Measurements from ENCODE around the gene ZFP36L2. TPM values are rescaled to one million over a fixed set of nuclear protein-coding genes. Genes with fewer than 3 reads are reported as not detected.
A peak's percentile ranks its signal among the peaks of the same experiment; 100 is the strongest.

The ZFP36L2 gene, protein sequence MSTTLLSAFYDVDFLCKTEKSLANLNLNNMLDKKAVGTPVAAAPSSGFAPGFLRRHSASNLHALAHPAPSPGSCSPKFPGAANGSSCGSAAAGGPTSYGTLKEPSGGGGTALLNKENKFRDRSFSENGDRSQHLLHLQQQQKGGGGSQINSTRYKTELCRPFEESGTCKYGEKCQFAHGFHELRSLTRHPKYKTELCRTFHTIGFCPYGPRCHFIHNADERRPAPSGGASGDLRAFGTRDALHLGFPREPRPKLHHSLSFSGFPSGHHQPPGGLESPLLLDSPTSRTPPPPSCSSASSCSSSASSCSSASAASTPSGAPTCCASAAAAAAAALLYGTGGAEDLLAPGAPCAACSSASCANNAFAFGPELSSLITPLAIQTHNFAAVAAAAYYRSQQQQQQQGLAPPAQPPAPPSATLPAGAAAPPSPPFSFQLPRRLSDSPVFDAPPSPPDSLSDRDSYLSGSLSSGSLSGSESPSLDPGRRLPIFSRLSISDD
- total RNA-seq (73.4 and 75.9 TPM in 2 replicates), polyA plus RNA-seq (13.2 and 14.5 TPM in 2 replicates), polyA minus RNA-seq (6.9 and 10.8 TPM in 2 replicates), Bru-seq, nascent RNA (percentile 99 among the genes with signal in this experiment), BruChase-seq, experiment 1, labeled RNA remaining after a 6-hour chase (percentile 85 among the genes with signal in this experiment), BruChase-seq, experiment 2, labeled RNA remaining after a 2-hour chase (percentile 99 among the genes with signal in this experiment)
- 10.2 and 12.1 TPM in 2 replicates for polyA plus RNA-seq (2011; cell fraction: cytosol; rRNA removed)
- 15.6 and 20.8 TPM in 2 replicates for polyA plus RNA-seq (2011; cell fraction: nucleus; rRNA removed)
- polyA plus RNA-seq (2012) = 28.9 and 35.9 TPM in 2 replicates
- polyA minus RNA-seq (2011; cell fraction: cytosol; rRNA and poly(A)+ RNA removed) = 20.3 TPM
- 11.7 and 17.1 TPM in 2 replicates for polyA minus RNA-seq (2011; cell fraction: nucleus; rRNA and poly(A)+ RNA removed)
- long read RNA-seq, transcript ZFP36L2-201 (2 exons, 3,696 nt) = major isoform, 215 of 373 reads
- long read RNA-seq, partial matches to known transcripts = 0 of 373 reads
- long read RNA-seq, other reads (novel, unspliced or antisense) = 158 of 373 reads

DNA sequence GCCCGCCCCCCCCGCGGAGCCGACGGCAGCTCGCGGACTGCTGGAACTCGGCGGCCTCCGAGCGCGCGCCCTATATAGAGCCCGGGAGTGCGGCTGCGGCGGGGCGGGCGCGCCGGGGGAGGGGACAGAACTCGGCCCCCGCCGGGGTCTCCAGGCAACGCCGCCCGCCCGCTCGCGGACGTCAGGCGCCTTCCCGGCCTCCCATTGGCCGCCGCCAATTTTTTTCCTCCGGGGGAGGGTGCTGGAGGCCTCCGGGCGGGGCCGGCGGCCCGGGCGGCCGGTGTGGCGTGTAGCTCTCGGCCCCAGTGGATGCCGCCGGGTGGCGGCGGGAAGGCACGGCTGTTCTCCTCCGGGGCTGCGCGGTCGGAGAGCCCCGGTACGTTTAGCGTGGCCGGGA is at the start of gene ZFP36L2:
Gene ZFP36L2, minus strand, starts transcription at position 49 of the 397 bp plus-strand sequence. CDS start 291 bp downstream, outside the sequence.
- Histone ChIP-seq H3K4me1 (ENCODE audit: control insufficient read depth, extremely low read depth, insufficient read depth, low read length) (peaks cover 31% of the 10 kb centered on the region), H3K27ac (ENCODE audit: insufficient read depth, low read depth, low read length) (peak within 1 kb of the TSS; percentile 88), H3K9me1 (replicated peaks; ENCODE audit: control insufficient read depth, extremely low read depth, insufficient read depth, low read length) (no peaks in the 10 kb centered on the region), H3K9ac (replicated peaks; ENCODE audit: extremely low read depth, insufficient read depth, low read length) (peak within 1 kb of the TSS; percentile 90), H4K20me1 (replicated peaks; ENCODE audit: control insufficient read depth, extremely low read depth, insufficient read depth, low read length) (no peaks in the 10 kb centered on the region), H3K79me2 (ENCODE audit: control insufficient read depth, insufficient read depth, low read length) (peaks cover 44% of the 10 kb centered on the region), H3K27me3 (ENCODE audit: control insufficient read depth in 2 of 2, insufficient read depth in 2 of 2, low read length in 2 of 2) (no peaks in the 10 kb centered on the region), H3K4me2 (ENCODE audit: insufficient read depth, low read length) (peak within 1 kb of the TSS; percentile 70), H3K4me3 (replicated peaks in 1 of 3; ENCODE audit: insufficient read depth in 1 of 3, low read depth in 1 of 3, low read length in 3 of 3) (peak within 1 kb of the TSS; percentile 71 to 93 (median 90)), H3K36me3 (ENCODE audit: control insufficient read depth in 2 of 2, extremely low read depth in 1 of 2, insufficient read depth in 2 of 2, low read length in 2 of 2) (peaks cover 0 to 6% of the 10 kb centered on the region in 2 experiments), H3K9me3 (replicated peaks; ENCODE audit: control insufficient read depth, insufficient read depth, low read length) (no peaks in the 10 kb centered on the region), H2AFZ (ENCODE audit: low read depth, low read length) (peak within 1 kb of the TSS; percentile 2)
- dilution Hi-C loops (cut with MboI; ENCODE audit: extremely low pct_ligation_motif_present, low sequenced_read_pairs) (loop anchor here (10.0 kb wide), 1 partner anchor 52 kb away; no protein-coding TSS in a partner anchor), intact Hi-C loops (cut with micrococcal nuclease) (loop anchor here (1.0 to 5.0 kb wide), 5 partner anchors 52 to 414 kb away; no protein-coding TSS in a partner anchor)
- TF ChIP-seq POLR2A (IDR thresholded peaks at IDR 0.05; ENCODE audit: low read depth, low read length) (peak; percentile 99), GATA2 (IDR thresholded peaks at IDR 0.05; ENCODE audit: insufficient read depth, insufficient read length, low read depth, low read length) (no peak), POLR2AphosphoS5 (IDR thresholded peaks at IDR 0.05; ENCODE audit: insufficient read depth, low read depth, low read length) (peak; percentile 99)
- TF ChIP-seq, protein P1, sequence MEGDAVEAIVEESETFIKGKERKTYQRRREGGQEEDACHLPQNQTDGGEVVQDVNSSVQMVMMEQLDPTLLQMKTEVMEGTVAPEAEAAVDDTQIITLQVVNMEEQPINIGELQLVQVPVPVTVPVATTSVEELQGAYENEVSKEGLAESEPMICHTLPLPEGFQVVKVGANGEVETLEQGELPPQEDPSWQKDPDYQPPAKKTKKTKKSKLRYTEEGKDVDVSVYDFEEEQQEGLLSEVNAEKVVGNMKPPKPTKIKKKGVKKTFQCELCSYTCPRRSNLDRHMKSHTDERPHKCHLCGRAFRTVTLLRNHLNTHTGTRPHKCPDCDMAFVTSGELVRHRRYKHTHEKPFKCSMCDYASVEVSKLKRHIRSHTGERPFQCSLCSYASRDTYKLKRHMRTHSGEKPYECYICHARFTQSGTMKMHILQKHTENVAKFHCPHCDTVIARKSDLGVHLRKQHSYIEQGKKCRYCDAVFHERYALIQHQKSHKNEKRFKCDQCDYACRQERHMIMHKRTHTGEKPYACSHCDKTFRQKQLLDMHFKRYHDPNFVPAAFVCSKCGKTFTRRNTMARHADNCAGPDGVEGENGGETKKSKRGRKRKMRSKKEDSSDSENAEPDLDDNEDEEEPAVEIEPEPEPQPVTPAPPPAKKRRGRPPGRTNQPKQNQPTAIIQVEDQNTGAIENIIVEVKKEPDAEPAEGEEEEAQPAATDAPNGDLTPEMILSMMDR (IDR thresholded peaks at IDR 0.05; ENCODE audit: extremely low read depth in 1 of 2, insufficient read depth in 1 of 2, low read depth in 1 of 2, low read length in 2 of 2) = no peak
- ChIA-PET POLR2A (interaction anchor here (0.6 to 2.1 kb wide), 29 partner anchors 25 to 398 kb away, joined by 3 to 16 read pairs (median 4); no protein-coding TSS in a partner anchor), CTCF (interaction anchor here (0.7 to 12.8 kb wide), 25 partner anchors 8 to 398 kb away, joined by 3 to 240 read pairs (median 6); no protein-coding TSS in a partner anchor)
- FAIRE-seq = peak; percentile 55
- DNase-seq (ENCODE audit: low read depth, low spot score) = peak; percentile 91
- no TSS peak for BruUV-seq (replicated peaks)
